GM21529 (cell line): ENCODE data around the gene SGO1.
"Not testable (repeated sequence)": the region's sequence is repeated elsewhere in the genome, so short reads cannot be mapped to it uniquely, and the experiment has no call there.

ENCODE experiments used
- ATAC-seq: cut with Tn5 transposase; IDR thresholded peaks from one replicate; pipeline ENCODE4 v1.9.1; 2021; ENCODE audit not compliant: unreplicated experiment

Gene SGO1

GRCh38 chr3:20185679-20186599 lies at the start of gene SGO1:
TSS of gene SGO1 (minus strand) at chr3:20186206. CDS start at chr3:20184027, 2,179 bp downstream.
- peak; percentile 93 for ATAC-seq

GRCh38 chr3:20235796-20236195 lies 49.8 kb upstream of the SGO1 start:
- ATAC-seq: peak; percentile 60

- ATAC-seq: no peak
Observed at GRCh38 chr3:20232906-20233780, 47.1 kb upstream of the SGO1 start.

GRCh38 chr3:20230954-20231353 lies 44.9 kb upstream of the SGO1 start:
- ATAC-seq: no peak

- ATAC-seq: no peak
Observed at GRCh38 chr3:20225769-20226168, 39.8 kb upstream of the SGO1 start.

- ATAC-seq: no peak
Observed at GRCh38 chr3:20222274-20222673, 36.3 kb upstream of the SGO1 start.

GRCh38 chr3:20218215-20218614 lies 32.2 kb upstream of the SGO1 start:
- no peak for ATAC-seq

- no peak for ATAC-seq
Observed at GRCh38 chr3:20215636-20216035, 29.6 kb upstream of the SGO1 start.

- not testable (repeated sequence) for ATAC-seq
Observed at GRCh38 chr3:20213491-20213890, 27.5 kb upstream of the SGO1 start.

- not testable (repeated sequence) for ATAC-seq
Observed at GRCh38 chr3:20207945-20208344, 21.9 kb upstream of the SGO1 start.

- not testable (repeated sequence) for ATAC-seq
Observed at GRCh38 chr3:20205898-20206297, 19.9 kb upstream of the SGO1 start.

- ATAC-seq: no peak
Observed at GRCh38 chr3:20201143-20201542, 15.1 kb upstream of the SGO1 start.

GRCh38 chr3:20197775-20198174 lies 11.8 kb upstream of the SGO1 start:
- no peak for ATAC-seq

- no peak for ATAC-seq
Observed at GRCh38 chr3:20194793-20195460, 8.9 kb upstream of the SGO1 start.

- ATAC-seq: no peak
Observed at GRCh38 chr3:20190991-20191390, 5.0 kb upstream of the SGO1 start.

- ATAC-seq: peak; percentile 6
Observed at GRCh38 chr3:20186600-20187004, 596 bp upstream of the SGO1 start.

GRCh38 chr3:20185331-20185678 lies 701 bp downstream of the SGO1 start:
- peak; percentile 10 for ATAC-seq

GRCh38 chr3:20182206-20182605 lies 3.8 kb downstream of the SGO1 start:
- ATAC-seq: no peak

- ATAC-seq: no peak
Observed at GRCh38 chr3:20181276-20181675, 4.7 kb downstream of the SGO1 start.

GRCh38 chr3:20173844-20174410 lies 12.1 kb downstream of the SGO1 start:
- ATAC-seq: no peak

- no peak for ATAC-seq
Observed at GRCh38 chr3:20161714-20162113, 24.3 kb downstream of the SGO1 start.
